ENCODE results near the gene CAMK2G. TPM values are rescaled to one million over a fixed set of nuclear protein-coding genes. Genes with fewer than 3 reads are reported as not detected.

The CAMK2G gene
- total RNA-seq, 5 donors from 2014 or later (not counting 1 experiment from before 2014, with no cell fraction given), result 50.6 to 59.9 (median 55.5) TPM

GRCh38 chr10:73868655-73869195 lies 5.6 kb downstream of the CAMK2G start:
- H3K27me3 Mint-ChIP-seq, result no peaks in the 10 kb centered on the region
- peaks cover 4 to 51% of the 10 kb centered on the region in 2 donors for H3K36me3 ChIP-seq (ENCODE audit: control insufficient read depth in 2 of 2, extremely low read depth in 1 of 2, insufficient read depth in 1 of 2, low read length in 1 of 2)
- no peak overlapping the region for H3K4me3 Mint-ChIP-seq
- ChIA-PET CTCF (interaction anchor here in 1 of 2 donors (1.4 kb wide), 1 partner anchor 20 kb away, joined by 3 read pairs; no protein-coding TSS in a partner anchor), POLR2A (no interaction called here)
- no peak for ATAC-seq (replicated peaks in 1 of 4)
- H3K4me1 ChIP-seq (ENCODE audit: control insufficient read depth in 1 of 2, extremely low read depth in 1 of 2, insufficient read depth in 2 of 2, low read length in 2 of 2), result peaks cover 28 to 91% of the 10 kb centered on the region in 2 experiments
- peak overlapping the region; percentile 97 to 98 for H3K27ac Mint-ChIP-seq
- no peaks in the 10 kb centered on the region for H3K27me3 ChIP-seq (replicated peaks in 1 of 2; ENCODE audit: control insufficient read depth in 2 of 2, extremely low read depth in 1 of 2, insufficient read depth in 2 of 2, low read length in 1 of 2)
- DNase-seq, result no peak
- WGBS (ENCODE audit: insufficient coverage), result 95% methylated on average over 3 of the region's 5 CpGs
- H3K9me3 Mint-ChIP-seq, result no peaks in the 10 kb centered on the region
- H3K4me1 Mint-ChIP-seq, result peaks cover 93 to 97% (median 96%) of the 10 kb centered on the region in 3 donors
- H3K4me3 ChIP-seq (ENCODE audit: control insufficient read depth in 1 of 2, extremely low read depth in 1 of 2, low read length in 1 of 2), result no peak overlapping the region
- H3K36me3 Mint-ChIP-seq, result peaks cover 22% of the 10 kb centered on the region
- H3K9me3 ChIP-seq, result no peaks in the 10 kb centered on the region
- H3K27ac ChIP-seq (ENCODE audit: low read length), result peak overlapping the region; percentile 9

DNA sequence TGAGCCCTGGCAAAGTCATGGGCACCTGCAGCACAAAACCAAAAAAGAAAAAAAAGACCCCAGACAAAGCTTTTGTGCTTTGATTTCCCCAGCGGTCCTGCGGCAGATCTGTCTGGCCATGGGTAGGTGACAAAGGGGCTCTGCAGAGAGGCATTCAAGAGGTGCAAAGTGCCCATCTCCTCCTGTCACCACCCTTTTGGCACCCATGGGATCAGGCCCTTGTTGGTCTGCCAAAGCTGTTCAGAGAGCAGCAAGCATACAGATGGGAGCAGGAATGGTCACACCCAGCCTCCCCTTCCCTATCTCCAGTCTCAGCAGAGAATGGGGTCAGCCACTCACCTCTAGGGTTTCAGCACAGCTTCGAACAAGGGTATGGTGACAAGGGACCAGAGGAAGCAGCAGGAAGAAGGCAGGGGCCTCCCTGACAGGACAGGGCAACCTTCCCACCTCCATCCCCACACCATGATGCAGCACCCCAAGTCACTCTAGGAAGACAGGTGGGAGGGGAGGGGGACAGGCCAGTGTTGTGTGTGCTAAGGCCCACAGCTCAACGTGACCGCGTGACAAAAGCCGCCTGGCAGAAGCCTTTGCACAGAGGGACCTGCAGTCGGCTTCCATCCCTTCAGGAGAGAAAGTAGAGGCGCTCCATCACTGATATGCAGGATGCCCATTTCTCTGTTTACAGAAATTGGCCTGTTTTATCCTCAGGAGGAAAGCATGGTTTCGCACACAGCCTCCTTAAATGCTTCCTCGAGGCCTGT lies 6.3 kb downstream of the CAMK2G start:
- H3K4me3 Mint-ChIP-seq, result no peak overlapping the region
- no peaks in the 10 kb centered on the region for H3K9me3 ChIP-seq
- no peaks in the 10 kb centered on the region for H3K27me3 Mint-ChIP-seq
- peaks cover 7 to 56% of the 10 kb centered on the region in 2 donors for H3K36me3 ChIP-seq (ENCODE audit: control insufficient read depth in 2 of 2, extremely low read depth in 1 of 2, insufficient read depth in 1 of 2, low read length in 1 of 2)
- H3K36me3 Mint-ChIP-seq, result peaks cover 22% of the 10 kb centered on the region
- H3K27ac Mint-ChIP-seq, result peak overlapping the region; percentile 97 to 98
- no peaks in the 10 kb centered on the region for H3K9me3 Mint-ChIP-seq
- WGBS (ENCODE audit: insufficient coverage), result 92% methylated on average over 8 of the region's 11 CpGs
- H3K4me1 ChIP-seq (ENCODE audit: control insufficient read depth in 1 of 2, extremely low read depth in 1 of 2, insufficient read depth in 2 of 2, low read length in 2 of 2), result peaks cover 24 to 93% of the 10 kb centered on the region in 2 experiments
- H3K4me1 Mint-ChIP-seq, result peaks cover 97 to 100% (median 99%) of the 10 kb centered on the region in 3 donors
- DNase-seq (no peak), ATAC-seq (replicated peaks in 1 of 4) (no peak)
- CTCF ChIA-PET, result interaction anchor here in 1 of 2 donors (1.4 kb wide), 1 partner anchor 19 kb away, joined by 3 read pairs; no protein-coding TSS in a partner anchor
- peak overlapping the region; percentile 1 for H3K27ac ChIP-seq (ENCODE audit: low read length)
- POLR2A ChIA-PET, result no interaction called here
- no peaks in the 10 kb centered on the region for H3K27me3 ChIP-seq (replicated peaks in 1 of 2; ENCODE audit: control insufficient read depth in 2 of 2, extremely low read depth in 1 of 2, insufficient read depth in 2 of 2, low read length in 1 of 2)
- H3K4me3 ChIP-seq (ENCODE audit: control insufficient read depth in 1 of 2, extremely low read depth in 1 of 2, low read length in 1 of 2), result no peak overlapping the region

DNA sequence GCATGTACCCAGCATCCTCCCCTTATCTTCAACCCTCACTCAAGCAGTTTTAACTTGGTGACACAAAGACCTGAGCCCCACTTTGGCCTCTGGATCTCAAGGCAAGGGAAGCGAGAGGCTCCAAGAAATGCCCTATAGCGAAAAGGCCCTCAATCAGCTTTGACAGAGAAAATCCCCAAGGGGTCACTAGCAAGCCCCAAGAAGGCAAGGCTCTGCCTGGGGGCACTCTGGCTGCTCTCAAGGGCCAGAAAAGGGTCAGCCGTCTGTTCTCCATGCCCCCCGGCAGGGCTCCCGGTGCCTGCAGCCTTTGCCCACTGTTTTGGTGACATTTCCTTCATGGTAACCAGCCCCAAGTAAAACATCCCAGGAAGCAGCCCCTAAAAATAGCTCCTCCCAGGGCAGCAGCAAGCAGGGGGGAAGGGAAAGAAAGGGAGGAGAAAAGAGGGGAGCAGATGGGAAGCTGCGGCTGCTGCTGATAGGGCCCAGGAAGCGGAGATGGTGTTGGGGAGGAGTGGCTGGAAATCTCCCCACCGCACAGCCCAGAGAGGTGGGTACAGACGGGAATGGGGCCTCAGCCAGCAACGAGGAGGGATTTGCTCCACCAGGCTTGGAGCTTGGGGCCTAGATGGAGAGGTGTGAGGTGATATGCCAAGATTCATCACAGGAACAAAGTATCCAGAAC lies 7.1 kb downstream of the CAMK2G start:
- Mint-ChIP-seq H3K27ac (peak overlapping the region; percentile 97 to 98), H3K9me3 (no peaks in the 10 kb centered on the region), H3K36me3 (peaks cover 24% of the 10 kb centered on the region), H3K4me3 (peak overlapping the region in 2 of 3 donors; percentile 11 to 89), H3K27me3 (no peaks in the 10 kb centered on the region), H3K4me1 (peaks cover 91 to 100% (median 97%) of the 10 kb centered on the region in 3 donors)
- Histone ChIP-seq H3K4me1 (ENCODE audit: control insufficient read depth in 1 of 2, extremely low read depth in 1 of 2, insufficient read depth in 2 of 2, low read length in 2 of 2) (peaks cover 21 to 91% of the 10 kb centered on the region in 2 experiments), H3K27me3 (replicated peaks in 1 of 2; ENCODE audit: control insufficient read depth in 2 of 2, extremely low read depth in 1 of 2, insufficient read depth in 2 of 2, low read length in 1 of 2) (no peaks in the 10 kb centered on the region), H3K9me3 (no peaks in the 10 kb centered on the region), H3K36me3 (ENCODE audit: control insufficient read depth in 2 of 2, extremely low read depth in 1 of 2, insufficient read depth in 1 of 2, low read length in 1 of 2) (peaks cover 7 to 55% of the 10 kb centered on the region in 2 donors), H3K27ac (ENCODE audit: low read length) (peak overlapping the region; percentile 80), H3K4me3 (ENCODE audit: control insufficient read depth in 1 of 2, extremely low read depth in 1 of 2, low read length in 1 of 2) (no peak overlapping the region)
- 83% methylated on average over 5 of the region's 10 CpGs for WGBS (ENCODE audit: insufficient coverage)
- CTCF ChIA-PET, result interaction anchor here in 1 of 2 donors (0.5 kb wide), 1 partner anchor 11 kb away, joined by 3 read pairs; no protein-coding TSS in a partner anchor
- POLR2A ChIA-PET, result no interaction called here
- ATAC-seq (replicated peaks in 1 of 4), result no peak
- no peak for DNase-seq

DNA sequence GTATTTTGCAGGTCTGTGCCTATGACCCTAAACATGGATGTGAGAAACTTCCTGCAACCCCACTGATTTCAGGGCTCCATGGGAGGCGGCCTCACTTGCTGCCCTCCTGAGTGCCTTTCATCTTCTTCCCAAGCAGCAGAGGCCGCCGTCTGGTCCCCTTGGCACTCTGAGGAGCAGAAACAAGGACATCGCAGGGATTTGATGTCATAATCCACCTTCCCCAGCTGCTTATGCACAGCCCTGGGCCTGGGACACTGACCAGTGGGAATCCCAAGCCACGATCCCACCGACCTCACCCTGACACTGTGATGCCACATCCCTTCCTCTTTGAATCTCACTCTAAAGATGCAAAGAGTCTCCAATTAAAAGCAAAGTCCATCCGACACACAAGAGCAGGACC lies 7.7 kb downstream of the CAMK2G start:
- DNase-seq (no peak), ATAC-seq (replicated peaks in 1 of 4) (no peak)
- H3K4me3 ChIP-seq (ENCODE audit: control insufficient read depth in 1 of 2, extremely low read depth in 1 of 2, low read length in 1 of 2), result no peak overlapping the region
- H3K27me3 ChIP-seq (replicated peaks in 1 of 2; ENCODE audit: control insufficient read depth in 2 of 2, extremely low read depth in 1 of 2, insufficient read depth in 2 of 2, low read length in 1 of 2), result no peaks in the 10 kb centered on the region
- CTCF ChIA-PET, result interaction anchor here (1.2 to 1.9 kb wide), 2 partner anchors 13 kb away, joined by 5 to 10 read pairs; no protein-coding TSS in a partner anchor
- Mint-ChIP-seq H3K27ac (peak overlapping the region; percentile 97 to 98), H3K4me1 (peaks cover 84 to 98% (median 94%) of the 10 kb centered on the region in 3 donors), H3K9me3 (no peaks in the 10 kb centered on the region), H3K27me3 (no peaks in the 10 kb centered on the region), H3K4me3 (peak overlapping the region in 2 of 3 donors; percentile 43 to 89), H3K36me3 (peaks cover 21% of the 10 kb centered on the region)
- no peaks in the 10 kb centered on the region for H3K9me3 ChIP-seq
- WGBS (ENCODE audit: insufficient coverage), result 83% methylated on average over 6 of the region's 7 CpGs
- POLR2A ChIA-PET, result no interaction called here
- H3K27ac ChIP-seq (ENCODE audit: low read length), result peak overlapping the region; percentile 80
- peaks cover 7 to 51% of the 10 kb centered on the region in 2 donors for H3K36me3 ChIP-seq (ENCODE audit: control insufficient read depth in 2 of 2, extremely low read depth in 1 of 2, insufficient read depth in 1 of 2, low read length in 1 of 2)
- peaks cover 21 to 88% of the 10 kb centered on the region in 2 experiments for H3K4me1 ChIP-seq (ENCODE audit: control insufficient read depth in 1 of 2, extremely low read depth in 1 of 2, insufficient read depth in 2 of 2, low read length in 2 of 2)

- peak overlapping the region; percentile 48 to 49 for H3K4me3 ChIP-seq (ENCODE audit: control insufficient read depth in 1 of 2, extremely low read depth in 1 of 2, low read length in 1 of 2)
- no peaks in the 10 kb centered on the region for H3K9me3 ChIP-seq
- DNase-seq (peak in 34 of 35 experiments; percentile 28 to 67 (median 47)), ATAC-seq (replicated peaks in 1 of 4) (peak; percentile 82 to 91 (median 86))
- H3K27ac Mint-ChIP-seq, result peak overlapping the region; percentile 97 to 98
- WGBS (ENCODE audit: insufficient coverage), result 9% methylated on average over 6 of the region's 11 CpGs
- ChIA-PET POLR2A (interaction anchor here in 1 of 2 donors (0.6 kb wide), 1 partner anchor 1159 kb away, joined by 6 read pairs; no protein-coding TSS in a partner anchor), CTCF (interaction anchor here (1.2 to 1.9 kb wide), 2 partner anchors 14 kb away, joined by 5 to 10 read pairs; no protein-coding TSS in a partner anchor)
- peaks cover 78 to 94% (median 91%) of the 10 kb centered on the region in 3 donors for H3K4me1 Mint-ChIP-seq
- H3K27me3 Mint-ChIP-seq, result no peaks in the 10 kb centered on the region
- H3K27me3 ChIP-seq (replicated peaks in 1 of 2; ENCODE audit: control insufficient read depth in 2 of 2, extremely low read depth in 1 of 2, insufficient read depth in 2 of 2, low read length in 1 of 2), result no peaks in the 10 kb centered on the region
- H3K36me3 Mint-ChIP-seq, result peaks cover 19% of the 10 kb centered on the region
- H3K27ac ChIP-seq (ENCODE audit: low read length), result peak overlapping the region; percentile 80
- peak overlapping the region; percentile 75 to 89 (median 80) for H3K4me3 Mint-ChIP-seq
- no peaks in the 10 kb centered on the region for H3K9me3 Mint-ChIP-seq
- H3K4me1 ChIP-seq (ENCODE audit: control insufficient read depth in 1 of 2, extremely low read depth in 1 of 2, insufficient read depth in 2 of 2, low read length in 2 of 2), result peaks cover 21 to 84% of the 10 kb centered on the region in 2 experiments
- H3K36me3 ChIP-seq (ENCODE audit: control insufficient read depth in 2 of 2, extremely low read depth in 1 of 2, insufficient read depth in 1 of 2, low read length in 1 of 2), result peaks cover 12 to 49% of the 10 kb centered on the region in 2 donors
Measured at GRCh38 chr10:73865459-73866442, 8.6 kb downstream of the CAMK2G start.

All from T-cell (primary cell).